GM19351 (cell line): ENCODE results near the gene STK32A.

Source experiments
- ATAC-seq: cut with Tn5 transposase; IDR thresholded peaks from one replicate; pipeline ENCODE4 v1.9.1; 2021; ENCODE audit warnings: mild to moderate bottlenecking, moderate library complexity; ENCODE audit not compliant: unreplicated experiment

Gene STK32A

DNA sequence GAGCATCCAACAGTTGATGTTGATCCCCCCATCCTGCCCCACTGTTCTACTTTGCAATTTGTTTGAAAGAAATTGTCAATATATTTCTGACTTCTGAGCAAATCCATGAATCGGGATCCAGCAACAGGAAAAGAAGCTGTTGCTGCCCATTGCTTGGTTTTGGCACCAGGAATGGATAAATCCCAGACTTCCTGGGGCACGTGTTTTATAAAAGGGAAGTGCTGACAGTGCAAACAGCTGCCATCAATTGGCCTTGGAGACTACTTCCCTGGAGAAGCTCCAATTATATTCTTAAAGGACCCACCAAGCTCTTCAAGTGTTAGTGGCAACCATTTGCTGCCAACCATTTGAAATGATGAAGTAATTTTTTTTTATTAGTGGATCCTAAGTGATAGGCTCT, 13.7 kb downstream of the STK32A start:
- ATAC-seq = no peak

GRCh38 chr5:147259837-147260236, 25.0 kb downstream of the STK32A start:
- no peak for ATAC-seq

- no peak for ATAC-seq
Observed at GRCh38 chr5:147267082-147267832, 32.4 kb downstream of the STK32A start.

- ATAC-seq = no peak
Observed at GRCh38 chr5:147276497-147276896, 41.7 kb downstream of the STK32A start.

DNA sequence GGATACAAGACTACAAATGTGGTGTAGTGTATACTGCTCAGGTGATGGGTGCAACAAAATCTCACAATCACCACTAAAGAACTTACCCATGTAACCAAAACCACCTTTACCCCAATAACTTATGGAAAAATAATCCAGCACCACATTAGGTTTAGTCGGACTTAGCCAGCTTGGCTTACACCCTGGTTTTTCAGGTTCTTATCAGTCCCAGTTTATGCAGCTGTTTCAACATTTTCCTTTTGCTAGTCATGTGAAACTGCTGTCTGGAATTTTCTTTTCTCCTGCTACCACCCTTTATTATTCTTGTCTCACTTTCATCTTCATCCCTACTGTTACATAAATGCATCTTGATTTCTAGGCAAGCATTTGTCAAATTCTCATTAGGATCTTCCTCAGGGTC, 51.5 kb downstream of the STK32A start:
- ATAC-seq = no peak

GRCh38 chr5:147287110-147287509, 52.3 kb downstream of the STK32A start:
- no peak for ATAC-seq

- no peak for ATAC-seq
Observed at GRCh38 chr5:147290261-147290660, 55.4 kb downstream of the STK32A start.

GRCh38 chr5:147303251-147303650, 68.4 kb downstream of the STK32A start:
- ATAC-seq = no peak

DNA sequence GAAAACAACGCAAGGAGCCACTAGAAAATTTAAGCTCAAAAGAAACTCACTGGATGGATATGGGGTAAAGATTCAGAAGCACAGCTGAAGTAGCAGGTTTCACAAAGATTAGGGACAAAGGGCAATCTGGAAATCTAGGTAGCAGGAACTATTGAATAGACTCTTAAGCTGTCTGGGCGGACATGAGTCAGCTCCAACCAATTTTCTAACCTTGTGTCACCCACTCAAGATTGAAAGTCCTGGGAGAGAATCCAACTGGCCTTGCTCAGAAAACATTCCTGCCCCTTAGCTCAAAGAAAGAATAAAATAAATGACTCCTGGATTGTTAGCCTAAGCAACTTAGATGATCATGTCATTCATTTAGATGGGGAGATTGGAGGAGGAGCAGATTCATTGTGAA, 69.2 kb downstream of the STK32A start:
- ATAC-seq = no peak

DNA sequence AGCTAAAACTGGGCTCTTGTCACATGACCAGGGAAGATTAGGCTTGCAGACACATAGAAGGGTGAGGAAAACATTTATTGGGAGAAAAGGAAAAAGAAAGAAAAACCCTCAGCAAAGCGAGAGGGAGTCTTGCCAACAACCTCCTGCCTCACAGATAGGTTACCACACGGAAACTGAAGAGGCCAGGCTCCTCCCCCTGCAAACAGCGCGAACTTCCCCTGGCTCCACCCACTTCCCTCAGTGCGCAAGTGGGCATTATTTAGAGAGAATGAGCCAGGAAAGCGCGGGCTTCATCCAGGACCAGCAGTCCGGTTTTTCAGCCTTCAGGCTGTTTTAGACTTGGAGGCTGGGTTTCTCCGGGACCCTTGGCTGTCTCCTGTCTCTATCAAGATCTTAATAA, 70.3 kb downstream of the STK32A start:
- no peak for ATAC-seq

GRCh38 chr5:147306351-147306750, 71.5 kb downstream of the STK32A start:
- ATAC-seq = no peak

DNA sequence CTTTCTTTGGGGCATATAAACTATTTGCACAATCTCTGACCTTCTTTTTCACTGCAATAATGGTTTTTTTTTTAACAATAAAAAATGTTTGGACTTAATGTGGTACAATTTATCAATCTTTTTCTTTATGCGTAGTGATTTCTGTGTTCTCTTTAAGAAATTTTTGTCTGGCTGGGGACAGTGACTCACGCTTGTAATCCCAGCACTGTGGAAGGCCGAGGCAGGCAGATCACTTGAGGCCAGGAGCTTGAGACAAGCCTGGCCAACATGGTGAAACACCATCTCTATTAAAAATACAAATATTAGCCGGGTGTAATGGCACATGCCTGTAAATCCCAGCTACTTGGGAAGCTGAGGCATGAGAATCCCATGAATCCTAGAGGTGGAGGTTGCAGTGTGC, 72.3 kb downstream of the STK32A start:
- ATAC-seq = no peak

DNA sequence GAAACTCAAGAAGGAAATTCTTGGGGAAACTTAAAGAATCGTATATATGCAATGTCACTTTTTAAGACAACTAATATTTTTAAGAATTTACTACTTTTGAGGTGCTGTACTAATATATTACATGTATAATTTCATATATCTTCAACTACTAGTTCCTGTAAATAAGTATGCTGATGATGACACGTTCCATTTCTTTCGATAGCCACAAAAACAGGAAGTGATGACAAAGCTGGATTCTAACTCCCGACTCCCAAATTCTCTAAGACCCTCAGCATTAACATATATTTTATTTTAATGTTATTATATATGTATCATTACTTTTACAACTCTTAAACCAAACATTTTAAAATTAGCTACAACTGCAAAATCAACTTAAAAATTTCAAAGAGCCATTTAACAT, 74.8 kb downstream of the STK32A start:
- no peak for ATAC-seq

- no peak for ATAC-seq
Observed at GRCh38 chr5:147310059-147310704, 75.4 kb downstream of the STK32A start.

GRCh38 chr5:147317978-147318684, 83.3 kb downstream of the STK32A start:
- ATAC-seq = no peak

GRCh38 chr5:147321569-147321968, 86.7 kb downstream of the STK32A start:
- ATAC-seq = no peak

- no peak for ATAC-seq
Observed at GRCh38 chr5:147327421-147327820, 92.6 kb downstream of the STK32A start.

GRCh38 chr5:147327905-147328304, 93.1 kb downstream of the STK32A start:
- no peak for ATAC-seq

GRCh38 chr5:147332658-147333057, 97.8 kb downstream of the STK32A start:
- ATAC-seq = no peak

- ATAC-seq = no peak
Observed at GRCh38 chr5:147336876-147337275, 102.0 kb downstream of the STK32A start.

- no peak for ATAC-seq
Observed at GRCh38 chr5:147339313-147339712, 104.5 kb downstream of the STK32A start.

DNA sequence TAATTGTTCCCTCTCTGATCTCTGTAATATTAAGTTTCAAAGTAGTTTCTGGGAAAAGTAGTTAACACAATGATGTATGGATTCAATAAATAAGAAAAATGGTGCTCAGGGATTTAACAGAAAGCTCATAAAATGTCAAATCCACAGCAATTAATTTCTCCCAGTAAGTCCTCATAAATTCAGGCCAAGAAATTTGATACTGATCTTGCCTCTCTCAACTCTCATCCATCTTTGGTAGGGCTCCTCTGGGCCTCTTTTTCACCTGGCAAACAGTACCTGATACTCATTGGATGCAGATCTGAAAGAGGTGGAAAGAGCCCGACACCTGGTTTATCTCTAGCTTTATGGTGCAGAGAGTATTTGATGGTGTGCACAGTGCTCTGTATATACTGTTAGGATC, 106.1 kb downstream of the STK32A start:
- no peak for ATAC-seq
